HUES48 (cell line): Measurements from ENCODE around the gene ALB.

Source experiments
- H3K27ac ChIP-seq: one replicate; pipeline ENCODE4 v1.7.0; 2013; ENCODE audit warnings: low read depth, low read length, inconsistent platforms
- H3K27me3 ChIP-seq: 2 replicates; pipeline ENCODE4 v1.6.1; 2013; ENCODE audit warnings: mild to moderate bottlenecking, low read length; ENCODE audit not compliant: control insufficient read depth, insufficient read depth
- H3K36me3 ChIP-seq: 2 replicates; pipeline ENCODE4 v1.6.1; 2013; ENCODE audit warnings: low read length; ENCODE audit not compliant: control insufficient read depth, insufficient read depth
- H3K4me1 ChIP-seq: 2 replicates; pipeline ENCODE4 v1.6.1; 2013; ENCODE audit warnings: mild to moderate bottlenecking, low read length; ENCODE audit not compliant: control insufficient read depth, insufficient read depth
- H3K4me3 ChIP-seq: 2 replicates; pipeline ENCODE4 v1.5.1; 2013; ENCODE audit warnings: mild to moderate bottlenecking, low read depth, low read length
- H3K9ac ChIP-seq: 2 replicates; pipeline ENCODE4 v1.6.1; 2013; ENCODE audit warnings: mild to moderate bottlenecking, low read depth, low read length, moderate library complexity
- H3K9me3 ChIP-seq: 2 replicates; pipeline ENCODE4 v1.6.1; 2013; ENCODE audit warnings: low read length; ENCODE audit not compliant: control insufficient read depth, insufficient read depth

ALB gene

DNA sequence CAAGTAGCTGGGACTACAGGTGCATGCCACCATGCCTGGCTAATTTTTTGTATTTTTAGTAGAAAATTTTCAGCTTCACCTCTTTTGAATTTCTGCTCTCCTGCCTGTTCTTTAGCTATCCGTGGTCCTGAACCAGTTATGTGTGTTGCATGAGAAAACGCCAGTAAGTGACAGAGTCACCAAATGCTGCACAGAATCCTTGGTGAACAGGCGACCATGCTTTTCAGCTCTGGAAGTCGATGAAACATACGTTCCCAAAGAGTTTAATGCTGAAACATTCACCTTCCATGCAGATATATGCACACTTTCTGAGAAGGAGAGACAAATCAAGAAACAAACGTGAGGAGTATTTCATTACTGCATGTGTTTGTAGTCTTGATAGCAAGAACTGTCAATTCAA is 13.9 kb downstream of the ALB start:
- H3K4me1 ChIP-seq, result peaks cover 5% of the 10 kb centered on the region; the same call in 1 of the 2 replicates
- no peaks in the 10 kb centered on the region for H3K9me3 ChIP-seq
- no peak overlapping the region for H3K9ac ChIP-seq
- H3K36me3 ChIP-seq, result no peaks in the 10 kb centered on the region
- no peak overlapping the region for H3K4me3 ChIP-seq
- no peaks in the 10 kb centered on the region for H3K27me3 ChIP-seq
- no peak overlapping the region for H3K27ac ChIP-seq

DNA sequence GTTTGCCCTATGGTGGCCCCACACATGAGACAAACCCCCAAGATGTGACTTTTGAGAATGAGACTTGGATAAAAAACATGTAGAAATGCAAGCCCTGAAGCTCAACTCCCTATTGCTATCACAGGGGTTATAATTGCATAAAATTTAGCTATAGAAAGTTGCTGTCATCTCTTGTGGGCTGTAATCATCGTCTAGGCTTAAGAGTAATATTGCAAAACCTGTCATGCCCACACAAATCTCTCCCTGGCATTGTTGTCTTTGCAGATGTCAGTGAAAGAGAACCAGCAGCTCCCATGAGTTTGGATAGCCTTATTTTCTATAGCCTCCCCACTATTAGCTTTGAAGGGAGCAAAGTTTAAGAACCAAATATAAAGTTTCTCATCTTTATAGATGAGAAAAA is 14.6 kb downstream of the ALB start:
- Histone ChIP-seq H3K4me1 (peaks cover 5% of the 10 kb centered on the region; the same call in 1 of the 2 replicates), H3K27me3 (no peaks in the 10 kb centered on the region), H3K27ac (no peak overlapping the region), H3K36me3 (no peaks in the 10 kb centered on the region), H3K9me3 (no peaks in the 10 kb centered on the region), H3K9ac (no peak overlapping the region), H3K4me3 (no peak overlapping the region)

- no peak overlapping the region for H3K27ac ChIP-seq
- H3K4me1 ChIP-seq, result peaks cover 5% of the 10 kb centered on the region; the same call in 1 of the 2 replicates
- H3K9ac ChIP-seq, result no peak overlapping the region
- no peaks in the 10 kb centered on the region for H3K27me3 ChIP-seq
- no peak overlapping the region for H3K4me3 ChIP-seq
- no peaks in the 10 kb centered on the region for H3K9me3 ChIP-seq
- H3K36me3 ChIP-seq, result no peaks in the 10 kb centered on the region
These were observed 15.3 kb downstream of the ALB start for GRCh38 chr4:73419106-73420038.

- Histone ChIP-seq H3K27ac (no peak overlapping the region), H3K4me3 (no peak overlapping the region), H3K9me3 (no peaks in the 10 kb centered on the region), H3K27me3 (no peaks in the 10 kb centered on the region), H3K4me1 (peaks cover 5% of the 10 kb centered on the region; the same call in 1 of the 2 replicates), H3K9ac (no peak overlapping the region), H3K36me3 (no peaks in the 10 kb centered on the region)
These were observed 16.5 kb downstream of the ALB start for GRCh38 chr4:73420615-73421014.

DNA sequence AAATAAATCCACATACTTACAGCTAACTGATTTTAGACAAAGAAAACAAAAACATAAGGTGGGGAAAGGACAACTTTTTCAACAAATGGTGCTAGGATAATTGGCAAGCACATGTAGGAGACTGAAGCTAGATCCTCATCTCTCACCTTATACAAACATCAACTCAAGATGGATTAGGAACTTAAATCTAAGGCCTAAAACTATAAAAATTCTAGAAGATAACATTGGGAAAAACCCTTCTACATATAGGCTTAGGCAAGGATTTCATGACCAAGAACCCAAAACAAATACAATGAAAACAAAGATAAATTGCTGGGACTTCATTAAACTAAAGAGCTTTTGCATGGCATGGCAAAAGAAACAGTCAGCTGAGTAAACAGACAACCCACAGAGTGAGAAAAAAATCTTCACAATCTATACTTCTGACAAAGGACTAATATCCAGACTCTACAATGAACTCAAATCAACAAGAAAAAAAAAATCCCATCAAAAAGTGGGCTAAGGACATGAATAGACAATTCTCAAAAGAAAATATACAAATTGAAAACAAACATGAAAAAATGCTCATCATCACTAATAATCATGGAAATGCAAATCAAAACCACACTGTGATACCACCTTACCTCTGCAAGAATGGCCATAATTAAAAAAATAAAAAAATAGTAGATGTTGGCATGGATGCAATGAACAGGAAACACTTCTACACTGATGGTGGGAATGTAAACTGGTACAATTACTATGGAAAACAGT is 17.8 kb downstream of the ALB start:
- H3K27ac ChIP-seq, result no peak overlapping the region
- H3K4me1 ChIP-seq, result no peaks in the 10 kb centered on the region
- H3K9ac ChIP-seq, result no peak overlapping the region
- H3K9me3 ChIP-seq, result no peaks in the 10 kb centered on the region
- H3K4me3 ChIP-seq, result no peak overlapping the region
- no peaks in the 10 kb centered on the region for H3K36me3 ChIP-seq
- no peaks in the 10 kb centered on the region for H3K27me3 ChIP-seq

- Histone ChIP-seq H3K9me3 (no peaks in the 10 kb centered on the region), H3K27ac (no peak overlapping the region), H3K36me3 (no peaks in the 10 kb centered on the region), H3K4me1 (no peaks in the 10 kb centered on the region), H3K4me3 (no peak overlapping the region), H3K27me3 (no peaks in the 10 kb centered on the region), H3K9ac (no peak overlapping the region)
These were observed 18.3 kb downstream of the ALB start for GRCh38 chr4:73422458-73422752.

DNA sequence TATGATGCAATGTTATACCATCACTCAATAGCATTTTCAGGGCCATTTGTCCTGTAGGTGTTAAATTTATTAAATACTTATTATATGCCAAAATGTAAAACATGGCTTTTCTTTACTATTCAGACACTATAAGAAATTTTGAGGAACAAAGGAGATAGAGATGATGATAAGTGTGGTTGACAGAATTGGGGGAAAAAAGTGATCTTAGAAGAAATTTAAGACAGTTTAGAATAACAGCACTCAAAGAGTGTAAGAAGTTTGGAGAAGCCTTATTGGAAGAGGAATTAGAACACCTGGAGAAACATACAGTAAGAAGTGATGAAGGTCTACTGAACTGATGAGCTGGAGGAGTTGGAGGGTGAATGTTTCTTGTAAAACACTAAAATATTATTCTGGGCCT is 19.1 kb downstream of the ALB start:
- Histone ChIP-seq H3K9ac (no peak overlapping the region), H3K4me1 (no peaks in the 10 kb centered on the region), H3K27me3 (no peaks in the 10 kb centered on the region), H3K4me3 (no peak overlapping the region), H3K36me3 (no peaks in the 10 kb centered on the region), H3K9me3 (no peaks in the 10 kb centered on the region), H3K27ac (no peak overlapping the region)

DNA sequence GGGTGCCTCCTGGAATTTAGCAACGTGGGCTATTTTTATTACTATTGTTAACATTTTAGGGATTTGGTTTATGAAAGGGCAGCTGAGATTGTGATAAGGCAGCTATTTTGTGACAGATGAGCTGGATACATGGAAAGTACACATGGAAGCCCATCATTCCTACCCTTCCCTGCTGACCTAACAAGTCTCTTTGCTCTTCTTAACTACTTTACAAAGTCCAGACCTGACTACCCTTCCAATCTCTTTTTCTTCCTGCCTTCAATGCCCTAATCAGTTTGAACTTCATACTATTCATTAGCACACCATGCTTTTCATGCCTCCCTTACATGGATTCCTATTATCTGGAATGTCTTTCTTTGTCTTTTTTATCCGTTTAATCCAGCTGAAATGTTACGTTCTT is 22.6 kb downstream of the ALB start:
- H3K27me3 ChIP-seq, result no peaks in the 10 kb centered on the region
- H3K4me3 ChIP-seq, result no peak overlapping the region
- H3K4me1 ChIP-seq, result no peaks in the 10 kb centered on the region
- H3K9ac ChIP-seq, result no peak overlapping the region
- H3K27ac ChIP-seq, result no peak overlapping the region
- H3K9me3 ChIP-seq, result no peaks in the 10 kb centered on the region
- H3K36me3 ChIP-seq, result no peaks in the 10 kb centered on the region

DNA sequence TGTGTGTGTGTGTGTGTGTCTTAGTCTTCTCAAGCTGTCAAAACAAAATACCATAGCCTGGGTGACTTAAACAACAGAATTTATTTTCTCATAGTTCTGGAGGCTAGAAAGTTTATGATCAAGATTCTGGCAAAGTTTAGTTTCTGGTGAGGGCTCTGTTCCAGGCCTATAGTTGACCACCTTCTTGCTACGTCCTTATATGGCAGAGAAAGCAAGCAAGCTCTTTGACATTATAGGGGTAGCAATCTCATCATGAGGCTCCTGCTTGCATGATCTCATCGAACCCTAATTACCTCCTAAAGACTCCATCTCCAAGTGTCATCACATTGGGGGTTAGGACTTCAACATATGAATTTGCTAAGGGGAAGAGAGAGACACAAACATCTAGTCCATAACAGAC is 25.0 kb downstream of the ALB start:
- Histone ChIP-seq H3K27ac (no peak overlapping the region), H3K36me3 (no peaks in the 10 kb centered on the region), H3K9me3 (no peaks in the 10 kb centered on the region)

GRCh38 chr4:73429826-73430587 is 25.9 kb downstream of the ALB start:
- H3K27ac ChIP-seq, result no peak overlapping the region

More for the DNA sequence above, 25.0 kb downstream of the ALB start:
- Histone ChIP-seq H3K4me1 (no peaks in the 10 kb centered on the region), H3K4me3 (no peak overlapping the region), H3K9ac (no peak overlapping the region), H3K27me3 (no peaks in the 10 kb centered on the region)

More at GRCh38 chr4:73429826-73430587, 25.9 kb downstream of the ALB start:
- H3K4me1 ChIP-seq, result 0 out of 2 replicates have a peak, but pooled peaks cover 3% of the 10 kb centered on the region
- no peaks in the 10 kb centered on the region for H3K9me3 ChIP-seq
- no peaks in the 10 kb centered on the region for H3K27me3 ChIP-seq
- no peaks in the 10 kb centered on the region for H3K36me3 ChIP-seq
- H3K4me3 ChIP-seq, result no peak overlapping the region
- no peak overlapping the region for H3K9ac ChIP-seq
